Bronchial epithelial cell (primary cell): Measurements from ENCODE around the gene SLK. TPM values are rescaled to one million over a fixed set of nuclear protein-coding genes. Genes with fewer than 3 reads are reported as not detected.

Experiments
- DNase-seq: peaks from one replicate; pipeline ENCODE4 v3.0.0-alpha.2; 2010; ENCODE audit warnings: low read depth
- FAIRE-seq: peaks from 2 replicates; lab custom pipeline; 2011; peaks lifted over from hg19 to GRCh38; lab: Jason Lieb, UNC
- H3K27me3 ChIP-seq: 2 replicates; pipeline ENCODE4 v1.5.1; 2011; ENCODE audit warnings: low read length; ENCODE audit not compliant: control insufficient read depth, insufficient read depth
- H3K36me3 ChIP-seq: 2 replicates; pipeline ENCODE4 v1.5.1; 2011; ENCODE audit warnings: low read length; ENCODE audit not compliant: control insufficient read depth, insufficient read depth
- H3K4me3 ChIP-seq: 2 replicates; pipeline ENCODE4 v1.5.1; 2011; ENCODE audit warnings: mild to moderate bottlenecking, low read depth, low read length, control low read depth
- CTCF ChIP-seq: IDR thresholded peaks from 2 replicates; pipeline ENCODE4 v1.5.1; 2011; ENCODE audit warnings: mild to moderate bottlenecking, moderate library complexity, low read length, control low read depth, inconsistent platforms; ENCODE audit not compliant: insufficient read depth, severe bottlenecking
- total RNA-seq: library from RNA; depleted of rRNA; stranded (reverse); fragments of >200 nt; gene quantifications from 2 replicates; pipeline ENCODE4 v1.2.1, GENCODE V29; 2014

SLK gene
- total RNA-seq, 1 donor from 2014 or later: 85.3 TPM

GRCh38 chr10:103998805-103999204, 31.9 kb downstream of the SLK start:
- Histone ChIP-seq H3K27me3 (no peaks in the 10 kb centered on the region), H3K4me3 (no peak overlapping the region), H3K36me3 (peaks cover 2% of the 10 kb centered on the region)
- DNase-seq: no peak
- TF ChIP-seq CTCF: no peak
- no peak for FAIRE-seq

GRCh38 chr10:104002911-104003310, 36.0 kb downstream of the SLK start:
- no peak for FAIRE-seq
- TF ChIP-seq CTCF: no peak
- DNase-seq: no peak
- H3K36me3 ChIP-seq: peaks cover 6% of the 10 kb centered on the region
- H3K4me3 ChIP-seq: no peak overlapping the region
- no peaks in the 10 kb centered on the region for H3K27me3 ChIP-seq

GRCh38 chr10:104005172-104005863, 38.4 kb downstream of the SLK start:
- no peak for TF ChIP-seq CTCF
- H3K4me3 ChIP-seq: no peak overlapping the region
- FAIRE-seq (no peak), DNase-seq (no peak)
- peaks cover 6% of the 10 kb centered on the region for H3K36me3 ChIP-seq
- no peaks in the 10 kb centered on the region for H3K27me3 ChIP-seq

- TF ChIP-seq CTCF: no peak
- FAIRE-seq: no peak
These were observed 45.0 kb downstream of the SLK start for GRCh38 chr10:104011904-104012303.

GRCh38 chr10:104013489-104013888, 46.5 kb downstream of the SLK start:
- no peak for TF ChIP-seq CTCF
- no peak for FAIRE-seq
- H3K27me3 ChIP-seq: no peaks in the 10 kb centered on the region
- DNase-seq: no peak
- no peak overlapping the region for H3K4me3 ChIP-seq
- peaks cover 3% of the 10 kb centered on the region for H3K36me3 ChIP-seq

More at GRCh38 chr10:104011904-104012303, 45.0 kb downstream of the SLK start:
- Histone ChIP-seq H3K4me3 (no peak overlapping the region), H3K27me3 (no peaks in the 10 kb centered on the region), H3K36me3 (peaks cover 4% of the 10 kb centered on the region)
- no peak for DNase-seq

GRCh38 chr10:104014176-104014575, 47.2 kb downstream of the SLK start:
- H3K4me3 ChIP-seq: no peak overlapping the region
- TF ChIP-seq CTCF: no peak
- H3K27me3 ChIP-seq: no peaks in the 10 kb centered on the region
- DNase-seq (no peak), FAIRE-seq (no peak)
- H3K36me3 ChIP-seq: peaks cover 5% of the 10 kb centered on the region
